GM19099 (cell line): ENCODE measurements around the gene ZNF831.

Experiments used
- POLR2A ChIP-seq: IDR thresholded peaks from 3 replicates; pipeline ENCODE4 v1.6.1; 2011; ENCODE audit warnings: low read depth; ENCODE audit not compliant: insufficient read length; ENCODE audit errors: extremely low read depth

Gene ZNF831

GRCh38 chr20:59163631-59164530 is at the start of gene ZNF831:
TSS of gene ZNF831 (plus strand) at chr20:59163821. CDS start at chr20:59191020, 27,199 bp downstream.
- no peak for TF ChIP-seq POLR2A

DNA sequence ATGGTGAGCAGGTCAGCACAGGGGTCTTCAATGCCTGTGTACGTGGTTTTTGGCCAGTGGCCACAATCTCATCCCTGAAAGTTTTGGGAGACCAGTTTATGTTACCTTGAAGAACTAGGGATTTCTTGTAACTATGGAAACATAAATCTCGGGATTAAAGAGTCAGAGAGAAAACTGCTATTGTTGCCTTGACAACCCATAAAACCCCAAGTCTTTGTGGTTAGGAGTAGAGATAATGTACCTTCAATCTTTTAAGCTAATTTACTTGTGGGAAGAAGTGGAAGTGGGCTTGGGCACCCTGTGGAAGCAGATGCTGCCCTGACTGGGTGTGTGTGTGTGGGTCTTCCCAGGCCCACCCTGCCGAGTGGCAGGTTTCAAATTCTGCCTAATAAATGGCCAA is 46.1 kb upstream of the ZNF831 start:
- TF ChIP-seq POLR2A = no peak

DNA sequence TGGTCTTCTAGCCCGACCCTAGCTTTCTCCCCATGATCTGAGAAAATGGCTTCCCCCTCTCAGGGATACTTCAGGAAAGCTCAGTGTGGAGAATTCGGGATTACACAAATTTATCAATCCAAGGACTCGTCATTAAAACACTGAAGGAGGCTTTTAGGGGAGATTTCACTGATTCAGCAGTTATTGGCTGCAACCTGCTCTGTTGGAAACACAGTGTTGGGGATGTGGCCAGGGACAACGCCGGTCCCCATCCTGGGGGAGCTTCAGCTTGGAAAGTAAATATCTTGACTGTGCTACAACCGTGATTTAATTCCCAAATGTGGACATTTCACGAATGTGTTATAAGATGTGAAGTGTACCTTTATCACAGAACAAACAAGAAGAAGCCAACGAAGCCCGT is 44.8 kb upstream of the ZNF831 start:
- no peak for TF ChIP-seq POLR2A

DNA sequence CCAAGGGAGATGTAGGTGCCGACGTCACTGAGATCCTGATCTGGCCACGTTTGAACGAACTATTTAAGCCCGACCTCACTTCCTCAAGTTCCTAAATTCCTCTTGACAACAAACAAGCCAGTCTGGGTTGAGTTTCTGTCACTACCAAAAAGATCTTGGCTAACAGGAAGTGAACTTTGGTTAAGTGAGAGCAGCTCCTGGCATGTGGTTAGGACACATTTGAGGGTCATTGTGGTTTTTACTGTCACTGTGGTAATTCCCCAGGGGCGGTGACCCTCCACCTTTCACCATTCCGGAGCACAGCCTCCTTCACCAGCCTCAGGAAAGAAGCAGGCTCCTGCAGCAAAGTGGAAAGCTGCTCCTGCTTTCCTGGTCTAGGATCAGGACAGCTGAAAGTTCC is 43.1 kb upstream of the ZNF831 start:
- TF ChIP-seq POLR2A = no peak

DNA sequence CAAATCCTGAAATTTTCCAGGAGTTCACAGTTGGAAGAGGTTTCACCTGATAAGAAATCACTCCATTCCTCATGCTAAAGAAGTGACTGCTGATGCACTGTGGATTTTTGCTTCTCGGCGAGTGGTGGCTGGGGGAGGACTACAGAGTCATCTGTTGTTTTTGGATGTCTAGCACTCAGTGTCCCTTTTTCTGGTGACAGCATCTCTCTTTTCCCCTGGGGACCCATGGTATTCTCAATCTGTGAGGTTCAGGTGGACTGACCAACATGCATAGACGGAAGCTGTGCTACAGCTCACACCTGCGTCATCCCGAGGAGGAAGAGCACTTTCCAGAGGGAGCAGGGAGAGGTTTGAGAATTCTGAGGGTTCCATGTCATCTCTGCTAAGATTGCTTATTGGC is 42.7 kb upstream of the ZNF831 start:
- no peak for TF ChIP-seq POLR2A

GRCh38 chr20:59121714-59122565 is 41.7 kb upstream of the ZNF831 start:
- no peak for TF ChIP-seq POLR2A

DNA sequence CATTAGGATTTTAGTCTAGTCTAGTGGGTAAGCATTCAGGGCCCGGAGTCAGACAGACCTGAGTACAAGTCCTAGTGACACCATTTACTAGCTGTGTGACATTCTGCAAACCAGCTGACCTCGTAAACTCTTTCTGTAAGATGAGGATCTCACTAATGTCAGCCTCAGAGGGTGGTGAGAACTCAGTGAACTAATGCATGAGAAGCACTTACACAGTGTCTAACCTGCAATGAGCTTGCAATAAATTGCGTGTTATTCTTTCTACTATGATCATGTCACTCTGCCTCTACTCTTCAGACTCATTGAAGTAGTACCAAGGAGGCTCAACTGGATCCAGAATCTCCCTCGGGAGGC is 41.1 kb upstream of the ZNF831 start:
- no peak for TF ChIP-seq POLR2A

DNA sequence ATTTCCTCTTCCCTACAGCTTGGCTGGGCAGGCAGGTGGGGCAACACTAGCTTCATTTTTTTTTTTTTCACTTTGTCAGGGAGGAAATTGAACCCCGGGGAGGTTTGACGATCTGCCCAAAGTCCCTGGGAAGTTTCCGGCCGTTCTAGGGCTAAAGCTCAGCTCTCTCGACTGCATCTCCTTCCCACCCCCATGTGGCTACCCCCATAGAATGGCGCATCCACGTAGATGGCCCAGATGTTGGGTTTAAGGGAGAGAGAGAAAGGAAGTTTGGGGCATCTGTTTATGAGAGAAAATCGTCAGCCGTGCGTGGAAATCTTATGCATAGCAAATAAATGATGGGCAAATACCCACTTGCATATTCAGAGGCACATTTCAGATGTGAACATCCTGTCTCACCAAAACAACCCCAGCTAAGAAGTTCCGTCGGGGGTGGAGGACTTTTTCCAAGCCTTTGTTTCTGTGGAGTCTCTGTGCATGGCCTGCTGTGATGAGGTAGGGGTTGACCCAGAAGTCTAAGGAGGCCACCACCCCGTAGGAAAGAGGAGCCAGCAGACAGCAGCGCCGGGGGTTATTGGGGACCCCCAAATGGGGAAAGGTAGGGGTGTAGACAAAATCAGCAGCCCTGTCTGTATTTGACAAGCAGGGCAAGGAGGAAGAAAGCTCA is 40.5 kb upstream of the ZNF831 start:
- TF ChIP-seq POLR2A = no peak

GRCh38 chr20:59123678-59124255 is 39.9 kb upstream of the ZNF831 start:
- no peak for TF ChIP-seq POLR2A

DNA sequence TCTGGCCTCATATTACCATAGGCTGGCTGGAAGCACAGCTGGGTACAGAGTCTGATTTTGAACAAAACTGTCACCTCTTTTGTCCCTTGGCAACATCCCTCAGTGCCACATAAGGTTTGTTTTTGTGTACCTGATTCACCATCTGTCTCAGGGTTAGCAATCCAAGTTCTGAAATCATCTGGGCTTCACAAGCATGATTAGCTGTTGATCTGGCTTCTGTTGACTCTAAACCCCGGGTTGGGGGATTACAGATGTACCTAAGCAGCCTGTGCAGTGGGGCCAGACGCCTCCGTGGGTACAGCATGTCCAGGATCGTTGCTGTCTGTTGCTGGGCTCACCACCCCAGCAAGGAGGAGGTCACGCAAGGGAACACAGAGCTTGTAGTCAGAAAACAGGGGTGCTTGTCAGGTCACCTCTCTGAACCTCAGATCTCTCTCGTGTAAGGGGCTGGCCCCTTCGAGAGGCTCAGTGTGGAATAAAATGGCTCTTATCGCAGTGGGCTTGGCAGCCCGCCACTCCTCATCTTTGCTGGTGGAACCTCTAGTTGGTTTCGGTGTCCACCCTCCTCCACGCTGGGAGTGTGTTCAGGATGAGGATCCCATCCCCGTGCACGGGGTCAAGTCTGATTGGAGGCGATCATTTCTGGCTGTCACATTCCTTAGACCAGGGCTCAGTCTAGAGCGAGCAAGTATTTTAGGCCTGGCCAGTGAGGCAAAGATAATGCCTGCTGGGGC is 39.2 kb upstream of the ZNF831 start:
- no peak for TF ChIP-seq POLR2A

- TF ChIP-seq POLR2A = no peak
Measured at GRCh38 chr20:59125332-59125731, 38.3 kb upstream of the ZNF831 start.

DNA sequence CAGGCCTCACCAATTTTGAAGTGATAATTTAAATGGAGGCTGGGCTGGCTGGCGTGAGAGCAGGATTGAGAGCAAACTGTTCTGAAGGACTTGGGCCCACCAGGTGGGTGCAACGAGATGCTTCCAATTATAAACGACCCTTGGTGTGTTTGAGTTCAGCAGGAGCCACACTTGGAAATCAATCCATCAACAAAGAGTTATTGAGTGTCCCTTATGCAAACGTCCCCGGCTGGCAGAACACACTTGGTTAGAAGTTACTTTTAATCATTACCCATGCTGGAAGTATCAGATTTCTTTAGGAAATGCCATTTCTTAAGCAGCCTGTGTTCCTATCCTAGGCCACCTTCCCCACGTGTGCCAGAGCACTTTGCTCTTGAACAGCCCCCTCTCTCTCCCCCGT is 37.8 kb upstream of the ZNF831 start:
- TF ChIP-seq POLR2A = no peak

DNA sequence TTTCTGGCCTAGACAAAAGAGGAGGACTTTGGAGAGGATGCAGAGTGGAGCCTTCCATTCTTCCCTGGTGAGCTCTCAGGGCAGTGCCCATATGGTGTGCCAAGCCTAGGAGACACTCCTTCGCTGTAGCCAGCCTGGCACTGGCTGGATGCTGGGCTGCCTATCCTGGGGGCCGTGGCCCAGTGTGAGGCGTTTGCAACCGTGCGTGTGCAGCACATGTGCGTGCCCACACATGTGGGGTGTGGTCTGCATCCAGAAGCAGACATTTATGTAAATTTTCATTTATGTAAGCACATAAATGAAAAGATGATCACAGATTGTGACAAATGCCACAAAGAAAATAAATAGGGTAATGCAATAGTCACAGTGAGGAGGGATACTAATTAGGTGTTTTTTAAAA is 35.8 kb upstream of the ZNF831 start:
- TF ChIP-seq POLR2A = no peak

DNA sequence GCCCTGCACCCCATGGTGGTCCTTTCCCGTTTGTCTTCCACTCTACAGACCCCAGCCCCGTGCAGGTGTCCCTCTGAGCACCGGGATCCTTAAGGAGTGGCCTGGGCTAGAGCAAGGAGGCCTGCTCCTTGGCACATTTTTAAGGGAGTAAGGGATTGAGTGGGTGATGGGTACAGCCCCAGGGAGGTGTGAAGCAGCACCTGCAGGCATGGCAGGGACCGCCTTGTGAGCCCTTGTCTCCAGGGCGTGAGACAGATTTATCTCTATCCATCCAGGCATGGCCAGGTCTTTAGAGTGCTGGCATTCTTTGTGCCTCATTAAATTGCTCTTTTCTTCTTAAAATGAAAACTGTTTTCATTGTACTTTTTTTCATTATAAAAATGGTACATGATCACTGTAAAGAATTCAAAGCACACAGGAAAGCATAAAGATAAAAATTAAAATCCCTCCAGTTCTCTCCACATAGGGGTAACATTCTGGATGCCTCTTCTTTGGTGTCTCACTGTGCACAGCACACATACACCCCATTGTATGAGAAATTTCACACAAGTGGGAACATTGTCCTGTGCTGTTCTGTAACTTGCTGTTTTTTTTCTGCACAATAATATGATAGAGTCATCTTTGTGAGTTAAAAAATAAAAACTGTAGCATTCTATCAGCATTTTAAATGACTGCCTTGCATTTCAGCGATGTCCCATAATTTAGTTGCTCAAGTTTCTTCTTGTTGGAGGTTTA is 31.9 kb upstream of the ZNF831 start:
- no peak for TF ChIP-seq POLR2A

DNA sequence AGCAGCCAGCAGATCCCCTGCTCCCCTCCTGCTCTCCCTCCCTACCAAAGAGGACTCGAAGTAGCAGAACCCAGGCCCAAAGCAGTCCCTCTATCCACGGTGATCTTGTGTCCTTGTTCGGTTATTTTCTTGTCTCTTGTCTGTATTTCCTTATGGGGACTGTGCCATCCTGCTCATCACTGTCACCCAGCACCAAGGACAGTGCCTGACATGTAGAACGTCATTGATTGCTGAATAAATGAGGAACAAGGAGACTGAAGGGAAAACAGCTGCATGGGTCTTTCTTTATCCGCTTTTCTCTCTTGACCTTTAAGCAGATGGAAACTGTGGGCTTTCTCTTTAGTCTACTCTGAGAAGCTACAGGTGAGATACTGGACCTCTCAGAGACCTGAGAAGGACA is 29.4 kb upstream of the ZNF831 start:
- TF ChIP-seq POLR2A = no peak
